Epithelial cell of esophagus (primary cell): Measurements from ENCODE around the gene MILR1.

ENCODE experiments used
- DNase-seq: peaks from one replicate; pipeline ENCODE4 v3.0.0; 2010; ENCODE audit warnings: low read depth
- H3K4me3 ChIP-seq: 2 replicates; pipeline ENCODE4 v1.5.1; 2011; ENCODE audit warnings: mild to moderate bottlenecking, low read length, control low read depth
- CTCF ChIP-seq: IDR thresholded peaks from 2 replicates; pipeline ENCODE4 v1.5.1; 2011; ENCODE audit warnings: low read depth, mild to moderate bottlenecking, low read length, control low read depth, inconsistent platforms; ENCODE audit not compliant: insufficient read depth; ENCODE audit errors: missing control alignments

MILR1 gene

GRCh38 chr17:64472564-64472963, 23.6 kb downstream of the MILR1 start:
- no peak for TF ChIP-seq CTCF
- DNase-seq: peak; percentile 8
- no peak overlapping the region for H3K4me3 ChIP-seq

GRCh38 chr17:64477849-64478248, 28.9 kb downstream of the MILR1 start:
- no peak for TF ChIP-seq CTCF

GRCh38 chr17:64480951-64481350, 32.0 kb downstream of the MILR1 start:
- H3K4me3 ChIP-seq: no peak overlapping the region
- no peak for TF ChIP-seq CTCF
- no peak for DNase-seq

More at GRCh38 chr17:64477849-64478248, 28.9 kb downstream of the MILR1 start:
- H3K4me3 ChIP-seq: no peak overlapping the region
- no peak for DNase-seq

GRCh38 chr17:64484380-64484779, 35.5 kb downstream of the MILR1 start:
- no peak for TF ChIP-seq CTCF
- no peak overlapping the region for H3K4me3 ChIP-seq

GRCh38 chr17:64488301-64488700, 39.4 kb downstream of the MILR1 start:
- no peak overlapping the region for H3K4me3 ChIP-seq
- no peak for DNase-seq
- TF ChIP-seq CTCF: no peak

More at GRCh38 chr17:64484380-64484779, 35.5 kb downstream of the MILR1 start:
- DNase-seq: no peak

GRCh38 chr17:64491034-64491860, 42.3 kb downstream of the MILR1 start:
- DNase-seq: peak; percentile 59
- peak; percentile 60 for TF ChIP-seq CTCF
- no peak overlapping the region for H3K4me3 ChIP-seq

- DNase-seq: no peak
- TF ChIP-seq CTCF: no peak
Measured at GRCh38 chr17:64491994-64492393, 43.1 kb downstream of the MILR1 start.

More at GRCh38 chr17:64491994-64492393, 43.1 kb downstream of the MILR1 start:
- no peak overlapping the region for H3K4me3 ChIP-seq
